ENCODE results near the gene CIAO1.
A peak's percentile ranks its signal among the peaks of the same experiment; 100 is the strongest.

GRCh38 chr2:96261328-96262003 lies 4.6 kb upstream of the CIAO1 start:
- TF ChIP-seq AHR (CRISPR knock-in tag; IDR thresholded peaks at IDR 0.05) (no peak), TCF7 (IDR thresholded peaks at IDR 0.05; ENCODE audit: low read depth) (peak; percentile 57; the same call in 1 of the 2 replicates), CTCF (CRISPR knock-in tag; IDR thresholded peaks at IDR 0.05) (peak; percentile 22; the same call in 1 of the 2 replicates), RAD21 (CRISPR knock-in tag; IDR thresholded peaks at IDR 0.05) (no peak), SMAD1 (CRISPR knock-in tag; IDR thresholded peaks at IDR 0.05; ENCODE audit: borderline replicate concordance, low read depth) (no peak), POLR2A (IDR thresholded peaks at IDR 0.05; ENCODE audit: insufficient read depth in 1 of 2, low read depth in 2 of 2, low read length in 2 of 2) (no peak), POLR2AphosphoS5 (IDR thresholded peaks at IDR 0.05; ENCODE audit: low read depth, low read length) (no peak; the same call in 1 of the 2 replicates), RFXANK (CRISPR knock-in tag; IDR thresholded peaks at IDR 0.05) (no peak), EZH2 (conservative IDR thresholded peaks at IDR 0.05; ENCODE audit: low read depth, low read length) (no peak), SOX13 (IDR thresholded peaks at IDR 0.05) (no peak), SOX13 (CRISPR knock-in tag; conservative IDR thresholded peaks at IDR 0.05 in 1 of 2, IDR thresholded peaks at IDR 0.05 in 1 of 2) (peak in 1 of 2 experiments; percentile 62; a peak in 1 of 4 replicates)
- TF ChIP-seq, protein P1, sequence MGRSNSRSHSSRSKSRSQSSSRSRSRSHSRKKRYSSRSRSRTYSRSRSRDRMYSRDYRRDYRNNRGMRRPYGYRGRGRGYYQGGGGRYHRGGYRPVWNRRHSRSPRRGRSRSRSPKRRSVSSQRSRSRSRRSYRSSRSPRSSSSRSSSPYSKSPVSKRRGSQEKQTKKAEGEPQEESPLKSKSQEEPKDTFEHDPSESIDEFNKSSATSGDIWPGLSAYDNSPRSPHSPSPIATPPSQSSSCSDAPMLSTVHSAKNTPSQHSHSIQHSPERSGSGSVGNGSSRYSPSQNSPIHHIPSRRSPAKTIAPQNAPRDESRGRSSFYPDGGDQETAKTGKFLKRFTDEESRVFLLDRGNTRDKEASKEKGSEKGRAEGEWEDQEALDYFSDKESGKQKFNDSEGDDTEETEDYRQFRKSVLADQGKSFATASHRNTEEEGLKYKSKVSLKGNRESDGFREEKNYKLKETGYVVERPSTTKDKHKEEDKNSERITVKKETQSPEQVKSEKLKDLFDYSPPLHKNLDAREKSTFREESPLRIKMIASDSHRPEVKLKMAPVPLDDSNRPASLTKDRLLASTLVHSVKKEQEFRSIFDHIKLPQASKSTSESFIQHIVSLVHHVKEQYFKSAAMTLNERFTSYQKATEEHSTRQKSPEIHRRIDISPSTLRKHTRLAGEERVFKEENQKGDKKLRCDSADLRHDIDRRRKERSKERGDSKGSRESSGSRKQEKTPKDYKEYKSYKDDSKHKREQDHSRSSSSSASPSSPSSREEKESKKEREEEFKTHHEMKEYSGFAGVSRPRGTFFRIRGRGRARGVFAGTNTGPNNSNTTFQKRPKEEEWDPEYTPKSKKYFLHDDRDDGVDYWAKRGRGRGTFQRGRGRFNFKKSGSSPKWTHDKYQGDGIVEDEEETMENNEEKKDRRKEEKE (IDR thresholded peaks at IDR 0.05), result no peak
- TF ChIP-seq, protein P2, sequence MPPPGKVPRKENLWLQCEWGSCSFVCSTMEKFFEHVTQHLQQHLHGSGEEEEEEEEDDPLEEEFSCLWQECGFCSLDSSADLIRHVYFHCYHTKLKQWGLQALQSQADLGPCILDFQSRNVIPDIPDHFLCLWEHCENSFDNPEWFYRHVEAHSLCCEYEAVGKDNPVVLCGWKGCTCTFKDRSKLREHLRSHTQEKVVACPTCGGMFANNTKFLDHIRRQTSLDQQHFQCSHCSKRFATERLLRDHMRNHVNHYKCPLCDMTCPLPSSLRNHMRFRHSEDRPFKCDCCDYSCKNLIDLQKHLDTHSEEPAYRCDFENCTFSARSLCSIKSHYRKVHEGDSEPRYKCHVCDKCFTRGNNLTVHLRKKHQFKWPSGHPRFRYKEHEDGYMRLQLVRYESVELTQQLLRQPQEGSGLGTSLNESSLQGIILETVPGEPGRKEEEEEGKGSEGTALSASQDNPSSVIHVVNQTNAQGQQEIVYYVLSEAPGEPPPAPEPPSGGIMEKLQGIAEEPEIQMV (CRISPR knock-in tag; IDR thresholded peaks at IDR 0.05; ENCODE audit: low read depth), result no peak; the same call in 1 of the 2 replicates
- TF ChIP-seq, protein P3, sequence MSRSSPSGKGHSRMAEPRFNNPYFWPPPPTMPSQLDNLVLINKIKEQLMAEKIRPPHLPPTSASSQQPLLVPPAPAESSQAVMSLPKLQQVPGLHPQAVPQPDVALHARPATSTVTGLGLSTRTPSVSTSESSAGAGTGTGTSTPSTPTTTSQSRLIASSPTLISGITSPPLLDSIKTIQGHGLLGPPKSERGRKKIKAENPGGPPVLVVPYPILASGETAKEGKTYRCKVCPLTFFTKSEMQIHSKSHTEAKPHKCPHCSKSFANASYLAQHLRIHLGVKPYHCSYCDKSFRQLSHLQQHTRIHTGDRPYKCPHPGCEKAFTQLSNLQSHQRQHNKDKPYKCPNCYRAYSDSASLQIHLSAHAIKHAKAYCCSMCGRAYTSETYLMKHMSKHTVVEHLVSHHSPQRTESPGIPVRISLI (CRISPR knock-in tag; IDR thresholded peaks at IDR 0.05; ENCODE audit: borderline replicate concordance), result no peak; the same call in 1 of the 2 replicates

All from HepG2 (cell line).